ENCODE data around the gene AQP6.

DNA sequence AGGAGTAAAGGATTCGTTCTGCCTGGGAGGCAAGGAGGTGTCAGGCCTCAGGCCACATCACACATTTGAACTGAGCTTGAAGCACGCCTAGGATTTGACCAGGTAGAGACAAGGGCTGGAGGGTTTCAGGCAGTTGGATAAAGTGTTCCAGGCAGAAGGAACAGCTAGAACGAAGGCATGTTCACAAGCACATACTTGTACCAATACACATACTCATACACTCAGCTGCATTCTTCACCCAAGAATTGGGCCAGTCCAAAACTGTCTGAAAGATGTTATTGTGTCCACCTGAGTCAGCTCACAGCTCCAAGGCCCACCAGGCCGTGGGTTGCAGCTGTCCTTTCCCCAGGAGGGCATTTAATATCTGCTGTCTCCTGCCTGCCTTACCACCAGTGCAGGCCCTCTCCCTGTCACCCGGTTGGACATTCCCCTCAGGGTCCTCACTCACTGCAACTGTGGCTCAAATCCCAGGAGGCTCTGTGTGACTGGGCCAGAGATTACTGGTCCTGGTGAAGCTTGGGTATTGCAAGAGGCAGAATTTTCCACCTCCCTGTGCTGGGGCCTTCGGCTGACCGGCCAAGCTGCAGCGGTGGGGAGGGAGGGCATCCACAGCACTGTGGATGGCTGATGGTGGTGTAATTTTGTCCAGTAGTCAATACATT, 35.0 kb upstream of the AQP6 start:
- TF ChIP-seq, protein P1, sequence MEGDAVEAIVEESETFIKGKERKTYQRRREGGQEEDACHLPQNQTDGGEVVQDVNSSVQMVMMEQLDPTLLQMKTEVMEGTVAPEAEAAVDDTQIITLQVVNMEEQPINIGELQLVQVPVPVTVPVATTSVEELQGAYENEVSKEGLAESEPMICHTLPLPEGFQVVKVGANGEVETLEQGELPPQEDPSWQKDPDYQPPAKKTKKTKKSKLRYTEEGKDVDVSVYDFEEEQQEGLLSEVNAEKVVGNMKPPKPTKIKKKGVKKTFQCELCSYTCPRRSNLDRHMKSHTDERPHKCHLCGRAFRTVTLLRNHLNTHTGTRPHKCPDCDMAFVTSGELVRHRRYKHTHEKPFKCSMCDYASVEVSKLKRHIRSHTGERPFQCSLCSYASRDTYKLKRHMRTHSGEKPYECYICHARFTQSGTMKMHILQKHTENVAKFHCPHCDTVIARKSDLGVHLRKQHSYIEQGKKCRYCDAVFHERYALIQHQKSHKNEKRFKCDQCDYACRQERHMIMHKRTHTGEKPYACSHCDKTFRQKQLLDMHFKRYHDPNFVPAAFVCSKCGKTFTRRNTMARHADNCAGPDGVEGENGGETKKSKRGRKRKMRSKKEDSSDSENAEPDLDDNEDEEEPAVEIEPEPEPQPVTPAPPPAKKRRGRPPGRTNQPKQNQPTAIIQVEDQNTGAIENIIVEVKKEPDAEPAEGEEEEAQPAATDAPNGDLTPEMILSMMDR (IDR thresholded peaks at IDR 0.05; ENCODE audit: low read length): no peak
- TF ChIP-seq EZH2 (optimal IDR thresholded peaks at IDR 0.05; ENCODE audit: low read depth, low read length) (no peak), EZH2phosphoT487 (IDR thresholded peaks at IDR 0.05; ENCODE audit: low read length) (no peak)
